ENCODE results near the gene RAB8B. TPM values are rescaled to one million over a fixed set of nuclear protein-coding genes. Genes with fewer than 3 reads are reported as not detected.

RAB8B gene
- total and polyA plus RNA-seq, 7 donors, result 6.5 to 30.4 (median 21.7) TPM

GRCh38 chr15:63284335-63284734 is 94.9 kb downstream of the RAB8B start:
- H3K4me3 ChIP-seq, result no peak overlapping the region
- no peaks in the 10 kb centered on the region for H3K4me1 ChIP-seq
- no peaks in the 10 kb centered on the region for H3K27me3 ChIP-seq
- DNase-seq, result no peak
- peaks cover 0 to 63% (median 9%) of the 10 kb centered on the region in 4 donors for H3K36me3 ChIP-seq
- TF ChIP-seq CTCF (IDR thresholded peaks at IDR 0.05), result no peak
- no peak for TF ChIP-seq POLR2A (IDR thresholded peaks at IDR 0.05)
- TF ChIP-seq EP300 (IDR thresholded peaks at IDR 0.05), result no peak
- TF ChIP-seq POLR2AphosphoS5 (IDR thresholded peaks at IDR 0.05), result no peak
- WGBS, 2 donors, result 75 to 92% methylated on average over 6 of the region's 6 CpGs
- intact Hi-C loops (cut with DNase I), result no loop called here
- H3K9me3 ChIP-seq, result no peaks in the 10 kb centered on the region
- H3K27ac ChIP-seq, result no peak overlapping the region

- no peaks in the 10 kb centered on the region for H3K27me3 ChIP-seq
- H3K4me3 ChIP-seq, result no peak overlapping the region
- no peak for DNase-seq
- peaks cover 0 to 59% (median 9%) of the 10 kb centered on the region in 4 donors for H3K36me3 ChIP-seq
- TF ChIP-seq CTCF (IDR thresholded peaks at IDR 0.05) (no peak), POLR2AphosphoS5 (IDR thresholded peaks at IDR 0.05) (no peak), POLR2A (IDR thresholded peaks at IDR 0.05) (no peak), EP300 (IDR thresholded peaks at IDR 0.05) (no peak)
- peaks cover 0 to 9% (median 0%) of the 10 kb centered on the region in 4 donors for H3K4me1 ChIP-seq
- intact Hi-C loops (cut with DNase I), result no loop called here
- H3K9me3 ChIP-seq, result no peaks in the 10 kb centered on the region
- H3K27ac ChIP-seq, result no peak overlapping the region
- 88 to 95% methylated on average over 2 of the region's 2 CpGs for WGBS, 2 donors
These were observed 97.7 kb downstream of the RAB8B start for GRCh38 chr15:63287109-63287508.

GRCh38 chr15:63288342-63288741 is 98.9 kb downstream of the RAB8B start:
- WGBS, 2 donors, result 86 to 90% methylated on average over 1 of the region's 1 CpG
- peaks cover 0 to 64% (median 9%) of the 10 kb centered on the region in 4 donors for H3K36me3 ChIP-seq
- intact Hi-C loops (cut with DNase I), result loop anchor here (1.0 kb wide), 1 partner anchor 114 kb away; no protein-coding TSS in a partner anchor
- TF ChIP-seq EP300 (IDR thresholded peaks at IDR 0.05) (no peak), CTCF (IDR thresholded peaks at IDR 0.05) (no peak), POLR2A (IDR thresholded peaks at IDR 0.05) (no peak), POLR2AphosphoS5 (IDR thresholded peaks at IDR 0.05) (no peak)
- DNase-seq, result no peak
- H3K27me3 ChIP-seq, result no peaks in the 10 kb centered on the region
- no peak overlapping the region for H3K27ac ChIP-seq
- peaks cover 0 to 9% (median 0%) of the 10 kb centered on the region in 4 donors for H3K4me1 ChIP-seq
- H3K4me3 ChIP-seq, result no peak overlapping the region
- no peaks in the 10 kb centered on the region for H3K9me3 ChIP-seq

- Histone ChIP-seq H3K27ac (no peak overlapping the region), H3K27me3 (no peaks in the 10 kb centered on the region), H3K36me3 (peaks cover 0 to 64% (median 9%) of the 10 kb centered on the region in 4 donors), H3K4me1 (peaks cover 0 to 9% (median 0%) of the 10 kb centered on the region in 4 donors), H3K4me3 (no peak overlapping the region), H3K9me3 (no peaks in the 10 kb centered on the region)
- intact Hi-C loops (cut with DNase I), result loop anchor here (1.0 kb wide), 1 partner anchor 113 kb away; no protein-coding TSS in a partner anchor
- WGBS, 2 donors, result 1 to 6% methylated on average over 4 of the region's 4 CpGs
- TF ChIP-seq POLR2A (IDR thresholded peaks at IDR 0.05) (no peak), CTCF (IDR thresholded peaks at IDR 0.05) (peak; percentile 13 to 66 (median 52))
- DNase-seq, result no peak
These were observed 99.5 kb downstream of the RAB8B start for GRCh38 chr15:63288778-63289378.

- TF ChIP-seq POLR2AphosphoS5 (IDR thresholded peaks at IDR 0.05), result no peak
- TF ChIP-seq POLR2A (IDR thresholded peaks at IDR 0.05), result no peak
- TF ChIP-seq CTCF (IDR thresholded peaks at IDR 0.05), result no peak
- TF ChIP-seq EP300 (IDR thresholded peaks at IDR 0.05), result no peak
- Histone ChIP-seq H3K9me3 (no peaks in the 10 kb centered on the region), H3K4me1 (peaks cover 0 to 9% (median 0%) of the 10 kb centered on the region in 4 donors), H3K36me3 (peaks cover 0 to 53% (median 5%) of the 10 kb centered on the region in 4 donors), H3K27me3 (no peaks in the 10 kb centered on the region), H3K27ac (no peak overlapping the region), H3K4me3 (no peak overlapping the region)
- DNase-seq, result no peak
- intact Hi-C loops (cut with DNase I), result no loop called here
These were observed 102.1 kb downstream of the RAB8B start for GRCh38 chr15:63291507-63291906.
